RWPE2 (cell line): Measurements from ENCODE around the gene GSTM4.

Source experiments
- ATAC-seq: fragments of 200-7000 bp; cut with Tn5 transposase; 3 replicates; pipeline ENCODE4 v1.9.1; 2021; ENCODE audit warnings: low read depth
- DNase-seq: peaks from one replicate; pipeline ENCODE4 v3.0.0-alpha.2; 2020; ENCODE audit warnings: low spot score
- H3K27ac ChIP-seq: fragments of 450-650 bp; 2 replicates; pipeline ENCODE4 v1.5.1; 2017; ENCODE audit warnings: mild to moderate bottlenecking; ENCODE audit not compliant: poor library complexity, severe bottlenecking
- H3K27me3 ChIP-seq: fragments of 250-450 bp; sonication (Bioruptor Pico); 2 replicates; pipeline ENCODE4 v1.5.1; 2021; ENCODE audit warnings: mild to moderate bottlenecking, moderate library complexity; ENCODE audit not compliant: insufficient read depth, poor library complexity, severe bottlenecking
- H3K36me3 ChIP-seq: fragments of 250-450 bp; sonication (Bioruptor Pico); 2 replicates; pipeline ENCODE4 v1.5.1; 2020; ENCODE audit warnings: low read depth, mild to moderate bottlenecking, moderate library complexity
- H3K4me1 ChIP-seq: fragments of 250-450 bp; sonication (Bioruptor Pico); 2 replicates; pipeline ENCODE4 v1.5.1; 2021; ENCODE audit warnings: mild to moderate bottlenecking, moderate library complexity; ENCODE audit not compliant: insufficient read depth, poor library complexity, severe bottlenecking
- H3K4me3 ChIP-seq: fragments of 250-450 bp; sonication (Bioruptor Pico); 2 replicates; pipeline ENCODE4 v1.5.1; 2021; ENCODE audit warnings: mild to moderate bottlenecking, moderate library complexity; ENCODE audit not compliant: severe bottlenecking
- H3K9me3 ChIP-seq: fragments of 250-450 bp; sonication (Bioruptor Pico); 2 replicates; pipeline ENCODE4 v1.5.1; 2021; ENCODE audit warnings: mild to moderate bottlenecking, moderate library complexity; ENCODE audit not compliant: severe bottlenecking
- TF ChIP-seq, protein P1 (sequence below): fragments of 450-650 bp; IDR thresholded peaks from one replicate; pipeline ENCODE4 v1.5.1; 2017; ENCODE audit warnings: mild to moderate bottlenecking, moderate library complexity; ENCODE audit not compliant: poor library complexity, severe bottlenecking

The GSTM4 gene

DNA sequence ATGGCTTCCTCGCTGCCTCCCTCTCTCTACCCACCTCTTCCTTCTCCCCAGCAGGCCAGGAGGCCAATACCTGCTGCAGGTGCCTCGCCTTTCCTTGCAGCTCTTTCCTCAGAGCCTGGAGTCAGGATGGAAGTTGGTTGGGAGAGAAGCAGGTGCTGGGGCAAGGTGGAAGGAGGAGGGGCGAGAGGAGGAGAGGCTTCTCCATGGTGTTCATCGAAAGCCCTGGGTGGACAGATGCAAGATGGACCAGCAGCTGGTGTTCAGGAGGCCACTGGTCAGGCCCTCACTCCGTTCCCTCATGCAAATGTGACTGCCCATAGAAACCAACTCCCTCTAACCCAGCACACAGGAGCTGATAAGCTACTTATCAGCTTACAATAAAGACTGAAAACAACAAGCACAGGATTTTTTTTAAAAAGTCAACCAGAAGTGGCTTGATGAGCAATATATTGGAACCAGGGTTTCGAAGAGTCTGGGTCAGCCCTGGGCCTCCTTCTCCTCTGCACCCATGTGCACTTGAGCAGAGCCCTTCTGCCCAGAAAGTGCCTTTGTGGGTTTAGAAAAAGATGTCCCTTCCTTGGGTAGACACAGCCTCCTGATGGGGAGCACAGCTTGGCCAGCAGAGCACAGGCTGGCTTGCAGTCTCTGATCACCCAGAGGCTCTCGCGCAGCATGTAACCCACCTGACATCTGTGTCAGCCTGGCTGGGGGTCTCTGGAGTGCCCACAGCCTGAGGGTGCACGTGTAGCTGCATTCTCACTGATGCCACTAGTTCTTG lies 16.6 kb upstream of the GSTM4 start:
- Histone ChIP-seq H3K27me3 (no peaks in the 10 kb centered on the region), H3K4me1 (no peaks in the 10 kb centered on the region), H3K4me3 (no peak overlapping the region), H3K9me3 (no peaks in the 10 kb centered on the region), H3K27ac (no peak overlapping the region), H3K36me3 (no peaks in the 10 kb centered on the region)
- ATAC-seq = no peak
- TF ChIP-seq, protein P1, sequence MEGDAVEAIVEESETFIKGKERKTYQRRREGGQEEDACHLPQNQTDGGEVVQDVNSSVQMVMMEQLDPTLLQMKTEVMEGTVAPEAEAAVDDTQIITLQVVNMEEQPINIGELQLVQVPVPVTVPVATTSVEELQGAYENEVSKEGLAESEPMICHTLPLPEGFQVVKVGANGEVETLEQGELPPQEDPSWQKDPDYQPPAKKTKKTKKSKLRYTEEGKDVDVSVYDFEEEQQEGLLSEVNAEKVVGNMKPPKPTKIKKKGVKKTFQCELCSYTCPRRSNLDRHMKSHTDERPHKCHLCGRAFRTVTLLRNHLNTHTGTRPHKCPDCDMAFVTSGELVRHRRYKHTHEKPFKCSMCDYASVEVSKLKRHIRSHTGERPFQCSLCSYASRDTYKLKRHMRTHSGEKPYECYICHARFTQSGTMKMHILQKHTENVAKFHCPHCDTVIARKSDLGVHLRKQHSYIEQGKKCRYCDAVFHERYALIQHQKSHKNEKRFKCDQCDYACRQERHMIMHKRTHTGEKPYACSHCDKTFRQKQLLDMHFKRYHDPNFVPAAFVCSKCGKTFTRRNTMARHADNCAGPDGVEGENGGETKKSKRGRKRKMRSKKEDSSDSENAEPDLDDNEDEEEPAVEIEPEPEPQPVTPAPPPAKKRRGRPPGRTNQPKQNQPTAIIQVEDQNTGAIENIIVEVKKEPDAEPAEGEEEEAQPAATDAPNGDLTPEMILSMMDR = no peak
- DNase-seq = no peak

DNA sequence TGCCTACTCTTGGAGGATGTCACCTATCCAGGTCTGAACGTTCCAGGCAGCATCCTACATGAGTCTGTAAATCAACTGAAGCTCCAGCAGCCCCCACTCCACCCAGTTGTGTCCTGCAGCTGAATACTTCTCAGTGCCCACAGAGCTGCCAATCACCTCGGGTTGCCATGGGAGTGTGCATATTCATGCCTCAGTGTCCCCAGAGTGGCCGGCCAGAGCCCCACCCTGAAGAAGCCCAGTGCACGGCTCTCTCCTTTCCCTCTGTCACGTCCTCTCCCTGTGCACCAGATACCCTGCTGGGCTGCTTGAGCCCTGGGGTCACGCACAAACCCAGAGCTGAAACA lies 16.1 kb upstream of the GSTM4 start:
- ATAC-seq = no peak; the same call in 2 of the 3 replicates
- Histone ChIP-seq H3K4me3 (no peak overlapping the region), H3K4me1 (no peaks in the 10 kb centered on the region), H3K9me3 (no peaks in the 10 kb centered on the region), H3K27ac (no peak overlapping the region), H3K36me3 (no peaks in the 10 kb centered on the region), H3K27me3 (no peaks in the 10 kb centered on the region)
- TF ChIP-seq, protein P1 = no peak
- DNase-seq = no peak

DNA sequence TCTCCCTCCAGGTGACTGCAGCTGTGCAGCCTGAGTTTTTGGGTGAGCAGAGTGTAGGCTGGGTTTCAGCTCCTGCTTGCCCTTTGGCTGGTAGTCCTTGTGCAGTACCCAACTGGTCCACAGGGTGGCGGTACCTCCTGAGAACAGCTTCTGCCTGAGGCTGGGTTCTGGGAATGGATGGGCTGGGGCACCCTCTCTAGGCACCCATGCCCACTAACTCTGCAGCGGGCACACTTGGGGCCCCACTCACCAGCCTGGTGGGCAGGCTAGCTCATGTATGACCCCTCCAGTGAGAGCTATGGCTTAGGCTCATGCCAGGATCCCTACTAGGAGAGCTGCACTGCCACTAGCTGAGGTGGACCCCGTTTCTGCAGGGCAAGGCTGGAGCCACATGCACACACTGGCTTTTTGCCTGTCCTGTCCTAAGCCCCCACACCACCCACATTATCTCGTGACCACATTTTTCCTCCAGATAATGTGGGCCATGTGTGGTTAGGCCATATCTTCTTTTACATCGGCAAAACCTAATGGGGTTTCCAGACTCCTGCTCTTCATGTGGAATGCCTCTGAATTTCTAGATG lies 15.5 kb upstream of the GSTM4 start:
- no peak overlapping the region for H3K27ac ChIP-seq
- no peak overlapping the region for H3K4me3 ChIP-seq
- H3K36me3 ChIP-seq = no peaks in the 10 kb centered on the region
- no peaks in the 10 kb centered on the region for H3K27me3 ChIP-seq
- ATAC-seq (peak; percentile 52), DNase-seq (no peak)
- no peaks in the 10 kb centered on the region for H3K9me3 ChIP-seq
- TF ChIP-seq, protein P1 = peak; percentile 86
- no peaks in the 10 kb centered on the region for H3K4me1 ChIP-seq

DNA sequence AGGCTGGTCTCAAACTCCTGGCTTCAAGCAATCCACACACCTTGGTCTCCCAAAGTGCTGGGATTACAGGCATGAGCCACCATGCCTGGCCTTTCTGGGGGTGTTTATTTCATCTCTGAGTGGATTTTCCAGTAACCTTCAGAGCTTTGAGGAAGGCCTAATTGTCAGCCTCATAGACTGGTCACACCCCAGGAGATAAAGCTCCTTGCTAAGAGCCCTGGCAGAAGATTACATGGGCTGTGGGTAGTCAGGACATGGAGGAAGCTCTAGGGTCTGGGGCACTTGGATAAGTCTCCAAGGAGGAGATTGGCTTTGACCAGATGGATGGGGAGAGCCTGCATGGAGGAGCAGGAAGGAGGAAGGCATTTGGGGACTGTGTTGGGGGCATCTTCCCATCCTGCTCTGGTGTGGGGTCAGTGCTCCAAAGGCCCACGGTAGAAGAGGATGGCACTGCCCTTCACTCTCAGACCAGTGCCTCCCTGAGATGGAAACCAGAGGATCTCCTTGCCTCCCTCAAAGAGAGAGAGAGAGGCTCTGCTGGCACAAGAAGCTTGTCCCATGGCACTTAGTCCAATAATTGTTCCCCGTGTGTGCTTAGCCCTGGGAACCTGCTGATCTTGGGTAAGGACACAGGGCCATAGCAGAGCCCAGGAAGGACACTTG lies 14.7 kb upstream of the GSTM4 start:
- TF ChIP-seq, protein P1 = no peak
- Histone ChIP-seq H3K36me3 (no peaks in the 10 kb centered on the region), H3K4me3 (no peak overlapping the region), H3K9me3 (no peaks in the 10 kb centered on the region), H3K27ac (no peak overlapping the region), H3K27me3 (no peaks in the 10 kb centered on the region), H3K4me1 (no peaks in the 10 kb centered on the region)
- ATAC-seq (no peak), DNase-seq (no peak)

DNA sequence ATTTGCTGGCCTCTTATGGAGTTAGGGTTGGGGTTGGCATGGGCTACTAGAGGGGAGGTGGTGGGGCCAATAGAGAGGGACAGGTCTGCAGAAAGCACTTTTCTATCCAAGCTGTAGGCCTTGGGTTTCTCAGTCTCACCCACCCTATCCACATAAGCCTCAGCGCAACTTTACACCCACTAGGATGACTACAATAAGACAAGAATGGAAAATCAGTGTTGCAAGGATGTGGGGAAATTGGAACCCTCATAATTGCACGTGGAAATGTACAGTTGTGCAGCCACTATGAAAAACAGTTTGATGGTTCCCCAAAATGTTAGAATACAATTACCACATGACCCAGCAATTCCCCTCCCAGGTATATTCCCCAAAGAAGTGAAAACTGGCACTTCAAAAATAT lies 14.0 kb upstream of the GSTM4 start:
- H3K9me3 ChIP-seq = no peaks in the 10 kb centered on the region

More for the DNA sequence above, 14.0 kb upstream of the GSTM4 start:
- Histone ChIP-seq H3K36me3 (no peaks in the 10 kb centered on the region), H3K4me1 (no peaks in the 10 kb centered on the region), H3K27ac (no peak overlapping the region), H3K4me3 (no peak overlapping the region), H3K27me3 (no peaks in the 10 kb centered on the region)
- no peak for ATAC-seq
- TF ChIP-seq, protein P1 = no peak
- DNase-seq = no peak
